HG03159 (cell line): ENCODE results near the gene SMIM34.
"Not testable (repeated sequence)": the region's sequence is repeated elsewhere in the genome, so short reads cannot be mapped to it uniquely, and the experiment has no call there.

Experiments
- ATAC-seq: cut with Tn5 transposase; IDR thresholded peaks from one replicate; pipeline ENCODE4 v1.9.1; 2021; ENCODE audit warnings: mild to moderate bottlenecking, moderate library complexity; ENCODE audit not compliant: unreplicated experiment

SMIM34 gene

DNA sequence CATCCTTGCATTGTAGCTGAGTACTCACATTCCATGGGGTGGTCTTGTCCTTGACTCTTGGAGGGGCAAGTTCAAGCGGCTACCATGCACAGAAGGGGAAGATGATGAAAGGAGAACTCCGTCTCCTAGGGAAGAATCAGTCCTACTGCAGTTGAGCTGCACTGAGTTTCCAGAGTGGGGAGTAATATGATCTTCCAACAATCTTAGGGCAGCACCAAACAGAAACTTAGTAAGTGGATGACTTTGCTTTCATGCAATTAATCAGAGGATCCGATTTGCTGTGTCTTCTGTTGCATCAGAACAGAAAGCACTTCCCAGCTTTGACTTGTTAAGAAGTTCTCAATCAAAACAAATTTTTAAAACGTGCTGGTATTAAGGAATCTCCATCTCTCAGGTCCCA, at the start of gene SMIM34:
TSS of gene SMIM34 (minus strand) at position 147 of the 400 bp plus-strand sequence. CDS start at position 35, 112 bp downstream.
- not testable (repeated sequence) for ATAC-seq

- not testable (repeated sequence) for ATAC-seq
Observed at GRCh38 chr21:34467333-34467732, 43.6 kb upstream of the SMIM34 start.

- ATAC-seq: not testable (repeated sequence)
Observed at GRCh38 chr21:34459426-34459825, 35.7 kb upstream of the SMIM34 start.

DNA sequence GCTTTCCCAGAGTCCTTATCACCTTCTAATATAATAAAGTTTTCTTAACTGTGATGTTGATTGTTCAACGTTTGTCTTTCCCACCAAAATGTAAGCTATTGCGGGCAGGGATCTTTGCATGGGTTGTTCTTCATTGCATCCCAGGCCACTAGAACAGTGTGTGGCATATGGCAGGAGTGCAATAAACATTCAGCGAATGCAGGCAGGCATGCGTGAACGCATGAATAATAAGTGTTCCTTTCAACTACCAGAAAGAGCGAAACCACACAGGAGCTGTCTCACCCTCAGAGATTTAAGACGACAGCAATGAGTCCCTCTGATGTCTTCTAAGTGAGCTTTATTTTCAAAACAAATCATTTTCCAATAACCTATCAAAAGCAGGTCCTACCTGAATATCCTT, 34.5 kb upstream of the SMIM34 start:
- not testable (repeated sequence) for ATAC-seq

DNA sequence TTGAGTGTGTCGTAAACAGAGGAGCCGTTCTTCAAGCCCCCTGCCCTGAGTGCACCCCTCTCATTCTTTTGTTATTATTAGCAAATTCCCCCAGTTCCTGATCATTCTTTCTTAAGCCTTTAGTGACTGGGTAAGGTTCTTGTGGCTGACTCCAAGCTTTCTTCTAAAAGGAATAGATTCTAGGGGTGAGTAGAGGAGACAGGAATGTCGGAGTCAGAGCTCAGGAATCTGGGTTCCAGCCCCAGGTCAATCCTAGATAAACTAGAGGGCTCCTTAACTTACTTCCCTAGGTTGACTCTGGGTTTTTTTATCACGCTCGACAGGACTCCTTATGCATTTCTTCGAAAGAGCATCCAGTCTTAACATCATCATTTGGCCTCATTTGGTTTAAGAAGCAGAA, 32.4 kb upstream of the SMIM34 start:
- ATAC-seq: not testable (repeated sequence)

- not testable (repeated sequence) for ATAC-seq
Observed at GRCh38 chr21:34455628-34456027, 31.9 kb upstream of the SMIM34 start.

- not testable (repeated sequence) for ATAC-seq
Observed at GRCh38 chr21:34447018-34447417, 23.3 kb upstream of the SMIM34 start.

- not testable (repeated sequence) for ATAC-seq
Observed at GRCh38 chr21:34443486-34443885, 19.7 kb upstream of the SMIM34 start.

DNA sequence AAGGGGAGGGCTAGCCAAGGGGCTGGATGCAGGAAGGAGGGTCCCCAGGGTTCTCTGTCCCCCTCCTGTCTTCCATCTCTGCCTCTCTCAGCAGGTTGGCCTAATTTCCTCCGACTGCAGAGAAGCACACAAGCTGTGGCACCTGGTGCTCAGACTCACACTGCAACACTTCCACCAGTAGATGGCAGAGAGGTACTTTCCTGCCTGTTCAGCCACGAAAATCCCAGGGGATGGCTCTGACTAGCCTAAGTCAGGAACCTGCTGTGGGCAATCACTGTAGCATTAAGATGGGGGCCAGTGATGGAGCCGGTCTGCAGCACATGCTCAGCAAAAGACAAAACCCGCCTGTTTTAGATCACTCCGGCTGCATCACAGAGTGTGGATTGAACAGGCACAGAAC, 6.0 kb upstream of the SMIM34 start:
- not testable (repeated sequence) for ATAC-seq

DNA sequence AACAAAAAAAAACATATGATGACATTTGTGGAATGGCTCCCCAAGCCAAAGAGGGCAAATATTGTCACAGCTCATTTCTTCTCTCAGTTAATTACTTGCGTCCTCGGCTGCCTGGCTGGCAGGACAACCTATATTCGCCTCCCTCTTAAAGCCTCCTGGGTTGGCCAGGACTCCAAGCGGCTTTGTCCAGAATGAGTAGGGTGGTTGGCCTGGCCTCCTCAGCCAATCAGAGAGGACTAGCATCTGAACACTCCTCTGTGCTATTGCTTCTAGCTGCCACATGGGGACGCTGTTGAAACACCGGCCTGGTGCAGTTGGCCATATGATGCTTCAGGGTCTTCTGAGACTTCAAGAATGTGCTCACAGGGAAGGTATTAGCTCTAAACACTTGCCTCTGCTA, 4.7 kb upstream of the SMIM34 start:
- not testable (repeated sequence) for ATAC-seq

GRCh38 chr21:34427339-34427738, 3.6 kb upstream of the SMIM34 start:
- ATAC-seq: not testable (repeated sequence)

- not testable (repeated sequence) for ATAC-seq
Observed at GRCh38 chr21:34417448-34418077, 6.2 kb downstream of the SMIM34 start.

DNA sequence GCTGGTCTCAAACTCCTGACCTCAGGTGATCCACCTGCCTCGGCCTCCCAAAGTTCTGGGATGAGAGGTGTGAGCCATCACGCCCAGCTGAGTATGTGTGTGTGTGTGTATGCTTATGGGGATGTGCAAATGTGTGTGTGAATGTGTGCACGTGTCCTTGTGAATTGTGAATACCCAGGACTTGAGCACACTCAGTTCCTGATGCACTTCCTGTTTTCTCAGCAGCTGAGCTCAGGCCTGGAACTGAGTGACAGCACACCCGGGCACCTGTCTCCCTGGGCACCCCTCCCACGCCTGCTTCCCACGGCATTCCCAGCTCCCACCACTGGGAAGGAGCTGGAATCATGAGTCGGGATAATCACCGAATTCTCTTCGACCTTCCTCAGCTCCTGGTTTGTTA, 16.5 kb downstream of the SMIM34 start:
- ATAC-seq: not testable (repeated sequence)

GRCh38 chr21:34406676-34407075, 17.1 kb downstream of the SMIM34 start:
- ATAC-seq: not testable (repeated sequence)

DNA sequence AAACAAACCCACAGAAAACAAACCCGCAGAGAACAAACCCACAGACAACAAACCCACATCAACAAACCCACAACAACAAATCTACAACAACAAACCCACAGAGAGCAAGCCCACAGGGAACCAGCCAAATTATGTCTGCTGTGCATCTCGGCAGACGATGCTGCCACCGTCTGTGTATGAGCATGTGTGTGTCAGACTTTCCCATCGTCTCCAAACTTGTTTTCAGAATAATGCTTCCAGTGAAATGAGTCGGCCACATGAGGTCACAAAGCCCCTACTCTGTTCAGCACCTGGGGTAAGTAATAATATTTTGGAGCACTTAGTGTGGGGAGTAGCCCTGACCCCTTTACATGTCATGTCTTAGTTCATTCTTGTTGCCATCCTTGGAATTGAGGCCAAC, 17.6 kb downstream of the SMIM34 start:
- not testable (repeated sequence) for ATAC-seq

GRCh38 chr21:34405686-34406085, 18.1 kb downstream of the SMIM34 start:
- not testable (repeated sequence) for ATAC-seq

DNA sequence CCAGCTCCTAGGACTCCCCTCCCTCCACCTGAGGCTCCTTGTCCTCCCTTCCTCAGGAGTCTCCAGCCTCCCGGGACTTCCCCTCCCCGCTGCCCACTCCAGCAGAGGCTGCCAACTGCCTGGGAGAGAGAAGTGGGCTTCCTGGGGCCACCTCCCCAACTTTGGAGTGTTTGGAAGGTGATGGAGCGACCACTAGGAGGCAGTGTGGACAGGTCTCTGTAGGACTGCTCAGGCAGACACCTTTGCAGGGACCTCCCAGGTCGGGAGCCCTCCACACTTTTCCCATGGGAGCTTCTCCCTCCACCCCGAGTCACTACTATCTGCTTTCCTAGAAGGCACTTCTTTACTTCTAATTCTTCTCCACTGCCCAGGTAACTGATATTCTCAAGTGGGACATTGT, 19.0 kb downstream of the SMIM34 start:
- not testable (repeated sequence) for ATAC-seq

DNA sequence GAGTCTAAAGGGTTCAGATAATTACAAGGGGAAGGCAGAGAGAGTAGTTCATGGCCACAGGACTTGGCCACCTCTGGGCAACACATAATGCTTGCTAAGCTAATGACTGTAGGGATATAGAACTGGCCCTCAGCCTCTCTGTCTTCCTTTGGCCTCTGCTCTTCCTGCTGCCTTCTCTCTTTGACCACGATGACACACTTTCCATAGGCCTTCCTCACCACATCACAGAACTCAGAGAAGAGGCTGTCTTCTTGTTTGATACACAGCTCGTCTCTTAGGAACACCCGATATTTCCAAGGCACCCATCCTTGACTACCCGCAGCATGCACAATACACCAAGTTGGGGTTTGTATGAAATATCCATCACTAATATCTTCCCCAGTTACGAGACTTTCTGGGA, 23.2 kb downstream of the SMIM34 start:
- ATAC-seq: not testable (repeated sequence)

DNA sequence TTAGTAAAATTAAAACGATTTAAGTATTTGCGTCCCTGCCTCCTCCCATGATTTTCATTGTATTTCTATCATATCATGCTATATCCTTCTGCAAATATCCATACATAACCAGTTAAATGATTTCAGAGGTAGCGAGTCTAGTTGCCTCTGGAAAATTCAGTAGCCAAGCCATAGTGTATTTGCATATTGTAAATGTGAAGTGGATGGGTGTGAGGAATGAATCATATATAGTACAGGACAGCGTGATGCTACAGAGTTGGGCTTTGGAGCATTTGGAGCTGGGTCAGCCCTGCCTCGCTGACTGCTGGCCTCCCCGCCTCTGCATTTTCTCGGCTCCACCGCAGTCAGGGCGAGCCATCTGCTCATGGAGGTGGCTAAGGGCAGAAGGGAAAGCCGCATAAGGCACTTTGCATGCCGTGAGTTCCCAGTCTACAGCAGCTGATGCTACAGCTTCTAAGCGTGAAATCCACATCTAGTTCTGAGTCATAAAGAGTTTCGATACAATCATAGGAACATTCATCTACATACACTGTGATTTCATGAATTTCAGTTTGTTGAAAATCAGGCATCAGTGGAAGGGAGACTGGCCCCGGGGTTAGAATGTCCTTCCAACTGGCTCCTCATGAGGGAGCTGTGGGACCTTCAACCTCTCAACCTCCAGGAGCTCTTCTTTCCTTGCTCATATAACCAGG, 39.9 kb downstream of the SMIM34 start:
- not testable (repeated sequence) for ATAC-seq

- ATAC-seq: not testable (repeated sequence)
Observed at GRCh38 chr21:34383138-34383537, 40.6 kb downstream of the SMIM34 start.

GRCh38 chr21:34375619-34375972, 48.2 kb downstream of the SMIM34 start:
- peak; percentile 68 for ATAC-seq

- ATAC-seq: peak; percentile 93
Observed at GRCh38 chr21:34374940-34375618, 48.7 kb downstream of the SMIM34 start, which contains the start of gene SMIM11. Gene SMIM11 (plus strand): TSS chr21:34375507. CDS start chr21:34379505, 3,998 bp downstream.
